Esophagus muscularis mucosa (tissue), 4 donors: ENCODE measurements around the gene NAA60. TPM values are rescaled to one million over a fixed set of nuclear protein-coding genes. Genes with fewer than 3 reads are reported as not detected.

Experiments
- DNase-seq: peaks from one replicate; pipeline ENCODE4 v3.0.0-alpha.2; 2017; ENCODE audit errors: extremely low spot score
- H3K27ac ChIP-seq, 4 donors: fragments of 200-600 bp; sonication (generic); replicated peaks in 1 of 4; 1 replicate in 3 of 4; 2 replicates in 1 of 4; pipeline ENCODE4 v1.5.1; 2016 to 2019; ENCODE audit warnings: mild to moderate bottlenecking in 1 of 4
- H3K27me3 ChIP-seq, 4 donors: fragments of 200-600 bp; sonication (generic); one replicate each; pipeline versions ENCODE4 v1.5.1 to v1.6.0; 2016 to 2019
- H3K36me3 ChIP-seq, 4 donors: fragments of 200-600 bp; sonication (generic); one replicate each; pipeline ENCODE4 v1.5.1; 2016 to 2019
- H3K4me1 ChIP-seq, 4 donors: fragments of 200-600 bp; sonication (generic); one replicate each; pipeline ENCODE4 v1.5.1; 2016 to 2019
- H3K4me3 ChIP-seq, 4 donors: fragments of 200-600 bp; sonication (generic); 1 replicate in 2 of 4; 2 replicates in 2 of 4; pipeline ENCODE4 v1.5.1; 2016 to 2019; ENCODE audit warnings: mild to moderate bottlenecking in 4 of 4, moderate library complexity in 1 of 4
- H3K9me3 ChIP-seq, 4 donors: fragments of 200-600 bp; sonication (generic); 1 replicate in 3 of 4; 2 replicates in 1 of 4; pipeline ENCODE4 v1.5.1; 2016 to 2019
- CTCF ChIP-seq, 3 experiments: fragments of 200-600 bp in 2 of 3; fragments of 450-650 bp in 1 of 3; sonication (generic) in 2 of 3; IDR thresholded peaks; one replicate each; pipeline ENCODE4 v1.5.1; 2017 to 2019; ENCODE audit warnings: antibody characterized with exemption in 3 of 3, mild to moderate bottlenecking in 2 of 3, moderate library complexity in 1 of 3
- EP300 ChIP-seq: sonication (generic); formaldehyde crosslinking; IDR thresholded peaks from one replicate; pipeline ENCODE4 v1.6.1; 2017; ENCODE audit warnings: antibody characterized with exemption
- POLR2A ChIP-seq: fragments of 450-650 bp; IDR thresholded peaks from one replicate; pipeline ENCODE4 v1.6.1; 2017; ENCODE audit warnings: antibody characterized with exemption, moderate library complexity, mild to moderate bottlenecking, low read depth
- POLR2AphosphoS5 ChIP-seq, 2 donors: sonication (generic); formaldehyde crosslinking; IDR thresholded peaks; one replicate each; pipeline ENCODE4 v1.6.1; 2017; ENCODE audit warnings: antibody characterized with exemption in 2 of 2
- whole genome bisulfite sequencing: methylation state at CpG from one replicate; pipeline ENCODE4 v1.1.5; 2018; 5-methylcytosine and 5-hydroxymethylcytosine counted together
- intact Hi-C: fragments of 100-400 bp; cut with DNase I; formaldehyde crosslinking; loops from one replicate; pipeline ENCODE4 v1.15.1; 2023
- total RNA-seq, 4 donors: library from RNA; depleted of rRNA; stranded (reverse); fragments of >200 nt; gene quantifications; one replicate each; pipeline versions ENCODE4 v1.1.0 to v1.2.1, GENCODE V29; 2016

Gene NAA60
- total RNA-seq = 10 to 100 TPM; 28.0 to 59.8 (median 47.8) TPM

- H3K36me3 ChIP-seq = peaks cover 4 to 28% (median 13%) of the 10 kb centered on the region in 4 donors
- whole genome bisulfite sequencing = 38% methylated on average over 56 of the region's 61 CpGs
- peaks cover 6 to 19% (median 15%) of the 10 kb centered on the region in 4 donors for H3K4me1 ChIP-seq
- TF ChIP-seq CTCF (IDR thresholded peaks at IDR 0.05) (no peak), POLR2AphosphoS5 (IDR thresholded peaks at IDR 0.05) (peak; percentile 62 to 69)
- intact Hi-C loops = loop anchor here (5.0 kb wide), 1 partner anchor 41 kb away; the partner anchor contains the start of genes ZNF174 and ZSCAN32
- no peaks in the 10 kb centered on the region for H3K27me3 ChIP-seq
- peak; percentile 93 for DNase-seq
- peak within 1 kb of the TSS; percentile 56 to 64 (median 60) for H3K4me3 ChIP-seq
- peaks cover 0 to 24% (median 4%) of the 10 kb centered on the region in 4 donors for H3K9me3 ChIP-seq
- peak within 1 kb of the TSS; percentile 63 to 78 (median 74) for H3K27ac ChIP-seq
Measured at GRCh38 chr16:3443108-3444031, at the start of gene NAA60, which contains the start of gene ZNF597. NAA60 (plus strand) TSS chr16:3443680; CDS start chr16:3476228, 32,548 bp downstream. ZNF597 (minus strand) TSS chr16:3443504; CDS start chr16:3443153, 351 bp downstream.

GRCh38 chr16:3400446-3400778 lies 43.1 kb upstream of the NAA60 start:
- no peak for DNase-seq
- WGBS = 0% methylated on average over 9 of the region's 18 CpGs
- Histone ChIP-seq H3K4me1 (peaks cover 25 to 39% (median 35%) of the 10 kb centered on the region in 4 donors), H3K27ac (peak overlapping the region; percentile 82 to 93 (median 86)), H3K9me3 (peaks cover 0 to 47% (median 32%) of the 10 kb centered on the region in 4 donors), H3K27me3 (no peaks in the 10 kb centered on the region), H3K36me3 (peaks cover 25 to 57% (median 49%) of the 10 kb centered on the region in 4 donors), H3K4me3 (peak overlapping the region; percentile 67 to 96 (median 81))
- no peak for TF ChIP-seq EP300
- TF ChIP-seq POLR2AphosphoS5 (IDR thresholded peaks at IDR 0.05) = no peak
- no peak for TF ChIP-seq POLR2A
- no peak for TF ChIP-seq CTCF (IDR thresholded peaks at IDR 0.05)
- intact Hi-C loops = loop anchor here (2.0 to 10.0 kb wide), 4 partner anchors 42 to 118 kb away; partner anchors contain the start of genes C16orf90, NAA60, ZNF263 and ZNF597

- under 1% methylated on average over 41 of the region's 95 CpGs for WGBS
- H3K36me3 ChIP-seq = peaks cover 27 to 57% (median 49%) of the 10 kb centered on the region in 4 donors
Measured at GRCh38 chr16:3400779-3401688, 42.4 kb upstream of the NAA60 start, which contains the start of the genes ZNF174 and ZSCAN32. ZNF174 (plus strand) TSS chr16:3401215; CDS start chr16:3402005, 790 bp downstream. ZSCAN32 (minus strand) TSS chr16:3401004; CDS start chr16:3397557, 3,447 bp downstream.

More at GRCh38 chr16:3400779-3401688, 42.4 kb upstream of the NAA60 start, which contains the start of the genes ZNF174 and ZSCAN32:
- intact Hi-C loops = loop anchor here (2.0 to 10.0 kb wide), 4 partner anchors 41 to 119 kb away; partner anchors contain the start of genes C16orf90, NAA60, ZNF263 and ZNF597
- peak; percentile 99 for DNase-seq
- H3K27me3 ChIP-seq = no peaks in the 10 kb centered on the region
- TF ChIP-seq POLR2AphosphoS5 (IDR thresholded peaks at IDR 0.05) (peak; percentile 88 to 96), CTCF (IDR thresholded peaks at IDR 0.05) (peak in 1 of 3 experiments; percentile 45), EP300 (no peak), POLR2A (peak; percentile 39)
- peak within 1 kb of the TSS; percentile 67 to 96 (median 81) for H3K4me3 ChIP-seq
- H3K9me3 ChIP-seq = peaks cover 0 to 47% (median 35%) of the 10 kb centered on the region in 4 donors
- H3K27ac ChIP-seq = peak within 1 kb of the TSS; percentile 82 to 93 (median 86)
- peaks cover 25 to 39% (median 35%) of the 10 kb centered on the region in 4 donors for H3K4me1 ChIP-seq
